ENCODE data around the gene MACIR.

The MACIR gene

GRCh38 chr5:103293099-103293498 is 34.5 kb downstream of the MACIR start:
- no peak for TF ChIP-seq ZNF274 (IDR thresholded peaks at IDR 0.05; ENCODE audit: low read depth, low read length)

GRCh38 chr5:103293719-103294118 is 35.2 kb downstream of the MACIR start:
- no peak overlapping the region for H3K4me3 ChIP-seq (ENCODE audit: low read length)
- TF ChIP-seq ZNF274 (IDR thresholded peaks at IDR 0.05; ENCODE audit: low read depth, low read length): no peak

More at GRCh38 chr5:103293099-103293498, 34.5 kb downstream of the MACIR start:
- H3K4me3 ChIP-seq (ENCODE audit: low read length): no peak overlapping the region

GRCh38 chr5:103294906-103295305 is 36.3 kb downstream of the MACIR start:
- no peak overlapping the region for H3K4me3 ChIP-seq (ENCODE audit: low read length)
- TF ChIP-seq ZNF274 (IDR thresholded peaks at IDR 0.05; ENCODE audit: low read depth, low read length): no peak

GRCh38 chr5:103295424-103295823 is 36.9 kb downstream of the MACIR start:
- no peak overlapping the region for H3K4me3 ChIP-seq (ENCODE audit: low read length)
- TF ChIP-seq ZNF274 (IDR thresholded peaks at IDR 0.05; ENCODE audit: low read depth, low read length): no peak

GRCh38 chr5:103295871-103296270 is 37.3 kb downstream of the MACIR start:
- TF ChIP-seq ZNF274 (IDR thresholded peaks at IDR 0.05; ENCODE audit: low read depth, low read length): no peak
- H3K4me3 ChIP-seq (ENCODE audit: low read length): no peak overlapping the region

GRCh38 chr5:103298117-103298516 is 39.6 kb downstream of the MACIR start:
- TF ChIP-seq ZNF274 (IDR thresholded peaks at IDR 0.05; ENCODE audit: low read depth, low read length): no peak
- H3K4me3 ChIP-seq (ENCODE audit: low read length): no peak overlapping the region

GRCh38 chr5:103298607-103299188 is 40.1 kb downstream of the MACIR start:
- TF ChIP-seq ZNF274 (IDR thresholded peaks at IDR 0.05; ENCODE audit: low read depth, low read length): no peak
- H3K4me3 ChIP-seq (ENCODE audit: low read length): no peak overlapping the region

- TF ChIP-seq ZNF274 (IDR thresholded peaks at IDR 0.05; ENCODE audit: low read depth, low read length): no peak
- no peak overlapping the region for H3K4me3 ChIP-seq (ENCODE audit: low read length)
These were observed 47.2 kb downstream of the MACIR start for GRCh38 chr5:103305809-103306208.

- no peak for TF ChIP-seq ZNF274 (IDR thresholded peaks at IDR 0.05; ENCODE audit: low read depth, low read length)
- H3K4me3 ChIP-seq (ENCODE audit: low read length): no peak overlapping the region
These were observed 48.9 kb downstream of the MACIR start for GRCh38 chr5:103307470-103307869.

- no peak overlapping the region for H3K4me3 ChIP-seq (ENCODE audit: low read length)
- no peak for TF ChIP-seq ZNF274 (IDR thresholded peaks at IDR 0.05; ENCODE audit: low read depth, low read length)
These were observed 50.2 kb downstream of the MACIR start for GRCh38 chr5:103308774-103309173.

GRCh38 chr5:103313056-103313455 is 54.5 kb downstream of the MACIR start:
- H3K4me3 ChIP-seq (ENCODE audit: low read length): no peak overlapping the region
- no peak for TF ChIP-seq ZNF274 (IDR thresholded peaks at IDR 0.05; ENCODE audit: low read depth, low read length)

- H3K4me3 ChIP-seq (ENCODE audit: low read length): no peak overlapping the region
- TF ChIP-seq ZNF274 (IDR thresholded peaks at IDR 0.05; ENCODE audit: low read depth, low read length): no peak
These were observed 56.9 kb downstream of the MACIR start for GRCh38 chr5:103315455-103315854.

GRCh38 chr5:103327451-103327850 is 68.9 kb downstream of the MACIR start:
- H3K4me3 ChIP-seq (ENCODE audit: low read length): no peak overlapping the region
- no peak for TF ChIP-seq ZNF274 (IDR thresholded peaks at IDR 0.05; ENCODE audit: low read depth, low read length)

GRCh38 chr5:103327893-103328292 is 69.3 kb downstream of the MACIR start:
- no peak for TF ChIP-seq ZNF274 (IDR thresholded peaks at IDR 0.05; ENCODE audit: low read depth, low read length)
- H3K4me3 ChIP-seq (ENCODE audit: low read length): no peak overlapping the region
